GM23248 (cell line): ENCODE measurements around the gene GREB1. TPM values are rescaled to one million over a fixed set of nuclear protein-coding genes. Genes with fewer than 3 reads are reported as not detected.

ENCODE experiments used
- DNase-seq: peaks from one replicate; pipeline ENCODE4 v3.0.0-alpha.2; 2015
- H2AFZ ChIP-seq: fragments of 200-600 bp; sonication (generic); 2 replicates; pipeline ENCODE4 v1.6.1; 2016; ENCODE audit warnings: antibody characterized with exemption
- H3F3A ChIP-seq: fragments of 200-600 bp; sonication (generic); 2 replicates; pipeline ENCODE4 v1.6.1; 2016; ENCODE audit warnings: mild to moderate bottlenecking, antibody characterized with exemption, mixed run types; ENCODE audit not compliant: insufficient read depth
- H3K27ac ChIP-seq: fragments of 200-600 bp; sonication (generic); 2 replicates; pipeline ENCODE4 v1.5.1; 2016; ENCODE audit warnings: mild to moderate bottlenecking
- H3K27me3 ChIP-seq: fragments of 200-600 bp; sonication (generic); replicated peaks from 2 replicates; pipeline ENCODE4 v1.6.1; 2016; ENCODE audit warnings: mild to moderate bottlenecking; ENCODE audit not compliant: insufficient read depth
- H3K36me3 ChIP-seq: fragments of 200-600 bp; sonication (generic); 2 replicates; pipeline ENCODE4 v1.6.1; 2016; ENCODE audit warnings: low read depth, mild to moderate bottlenecking
- H3K4me1 ChIP-seq: fragments of 200-600 bp; sonication (generic); 2 replicates; pipeline ENCODE4 v1.6.1; 2016; ENCODE audit warnings: mild to moderate bottlenecking; ENCODE audit not compliant: insufficient read depth
- H3K4me2 ChIP-seq: fragments of 200-600 bp; sonication (generic); one replicate; pipeline ENCODE4 v1.6.1; 2016; ENCODE audit warnings: mild to moderate bottlenecking; ENCODE audit not compliant: unreplicated experiment
- H3K4me3 ChIP-seq: fragments of 200-600 bp; sonication (generic); 2 replicates; pipeline ENCODE4 v1.5.1; 2016; ENCODE audit warnings: mild to moderate bottlenecking
- H3K79me2 ChIP-seq: fragments of 200-600 bp; sonication (generic); 2 replicates; pipeline ENCODE4 v1.6.1; 2016; ENCODE audit warnings: mild to moderate bottlenecking; ENCODE audit not compliant: insufficient read depth
- H3K9ac ChIP-seq: fragments of 200-600 bp; sonication (generic); 2 replicates; pipeline ENCODE4 v1.6.1; 2016; ENCODE audit warnings: mild to moderate bottlenecking
- H3K9me2 ChIP-seq: fragments of 200-600 bp; sonication (generic); 2 replicates; pipeline ENCODE4 v1.6.1; 2016; ENCODE audit warnings: mixed run types, mild to moderate bottlenecking, moderate library complexity; ENCODE audit not compliant: insufficient read depth
- H3K9me3 ChIP-seq: fragments of 200-600 bp; sonication (generic); one replicate; pipeline ENCODE4 v1.6.1; 2017; ENCODE audit warnings: low read depth
- H4K20me1 ChIP-seq: fragments of 200-600 bp; sonication (generic); 2 replicates; pipeline ENCODE4 v1.6.0; 2016; ENCODE audit not compliant: insufficient read depth
- EZH2 ChIP-seq: fragments of 200-600 bp; sonication (generic); IDR thresholded peaks from 2 replicates; pipeline ENCODE4 v1.6.1; 2018; ENCODE audit warnings: antibody characterized with exemption, mild to moderate bottlenecking; ENCODE audit not compliant: insufficient read depth, poor library complexity, severe bottlenecking
- EZH2phosphoT487 ChIP-seq: fragments of 200-600 bp; sonication (generic); IDR thresholded peaks from 2 replicates; pipeline ENCODE4 v1.6.1; 2018; ENCODE audit warnings: antibody characterized with exemption, moderate library complexity, mild to moderate bottlenecking, low read depth; ENCODE audit not compliant: insufficient read depth
- WGBS, 2 experiments: methylation state at CpG; one replicate each; pipeline ENCODE4 v1.1.6; 2015 to 2017; ENCODE audit warnings: low lambda C conversion rate in 2 of 2, low coverage in 1 of 2; ENCODE audit errors: missing lambda C conversion rate in 2 of 2; 5-methylcytosine and 5-hydroxymethylcytosine counted together
- in situ Hi-C: fragments of 300-500 bp; cut with MboI; formaldehyde crosslinking; loops from 2 replicates; pipeline ENCODE4 v1.15.0; 2020
- polyA plus RNA-seq: library from polyadenylated mRNA; unstranded; fragments of >200 nt; fragmentation: Nextera tagmentation; extraction: Ambion mirVana; gene quantifications from 2 replicates; pipeline ENCODE4 v1.2.1, GENCODE V29; 2016
- total RNA-seq: library from RNA; depleted of rRNA; stranded (reverse); fragments of >200 nt; shearing (Covaris generic); gene quantifications from 2 replicates; pipeline ENCODE4 v1.2.3, GENCODE V29; 2014

The GREB1 gene
- total and polyA plus RNA-seq, 2 experiments from 2014 or later, result not detected

DNA sequence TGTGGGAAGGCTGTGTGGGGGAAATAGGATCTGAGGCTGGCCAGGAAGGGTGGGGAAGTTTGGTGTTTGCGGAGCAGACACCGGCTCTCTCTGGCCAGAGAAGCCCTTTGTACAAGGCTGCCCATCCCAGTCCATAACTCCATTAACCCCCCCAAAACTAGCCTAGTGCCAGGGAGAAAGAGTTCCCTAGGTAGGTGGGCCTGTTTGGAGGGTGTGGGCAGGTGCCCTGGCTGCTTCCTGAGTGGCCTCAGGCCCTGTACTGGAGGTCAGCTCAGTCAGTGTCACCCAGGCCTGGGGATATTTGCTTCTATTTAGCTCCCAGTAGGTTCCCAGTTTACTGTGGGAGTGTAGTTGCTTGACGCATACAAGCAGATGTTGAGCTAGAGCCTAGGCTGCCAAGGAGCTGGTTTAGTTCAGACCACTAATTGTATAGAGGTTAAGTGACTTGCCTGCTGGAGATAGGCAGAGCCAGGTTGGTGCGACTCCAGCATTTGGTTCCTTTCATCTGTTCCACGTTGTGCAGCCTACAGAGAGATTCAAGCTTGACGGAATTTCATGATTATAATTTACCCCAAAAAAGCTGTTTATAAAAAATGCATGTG is 2.9 kb upstream of the GREB1 start:
- DNase-seq, result no peak
- Histone ChIP-seq H2AFZ (no peak overlapping the region), H3F3A (no peaks in the 10 kb centered on the region), H3K27me3 (peaks cover 40% of the 10 kb centered on the region), H3K27ac (no peak overlapping the region), H3K9me3 (no peaks in the 10 kb centered on the region), H4K20me1 (no peaks in the 10 kb centered on the region), H3K4me3 (no peak overlapping the region), H3K4me1 (no peaks in the 10 kb centered on the region), H3K9me2 (no peaks in the 10 kb centered on the region), H3K36me3 (no peaks in the 10 kb centered on the region), H3K9ac (no peak overlapping the region), H3K79me2 (no peaks in the 10 kb centered on the region), H3K4me2 (no peak overlapping the region)
- 77 to 82% methylated on average over 6 of the region's 6 CpGs for WGBS, 2 experiments
- in situ Hi-C loops, result no loop called here
- TF ChIP-seq EZH2, result no peak
- no peak for TF ChIP-seq EZH2phosphoT487

DNA sequence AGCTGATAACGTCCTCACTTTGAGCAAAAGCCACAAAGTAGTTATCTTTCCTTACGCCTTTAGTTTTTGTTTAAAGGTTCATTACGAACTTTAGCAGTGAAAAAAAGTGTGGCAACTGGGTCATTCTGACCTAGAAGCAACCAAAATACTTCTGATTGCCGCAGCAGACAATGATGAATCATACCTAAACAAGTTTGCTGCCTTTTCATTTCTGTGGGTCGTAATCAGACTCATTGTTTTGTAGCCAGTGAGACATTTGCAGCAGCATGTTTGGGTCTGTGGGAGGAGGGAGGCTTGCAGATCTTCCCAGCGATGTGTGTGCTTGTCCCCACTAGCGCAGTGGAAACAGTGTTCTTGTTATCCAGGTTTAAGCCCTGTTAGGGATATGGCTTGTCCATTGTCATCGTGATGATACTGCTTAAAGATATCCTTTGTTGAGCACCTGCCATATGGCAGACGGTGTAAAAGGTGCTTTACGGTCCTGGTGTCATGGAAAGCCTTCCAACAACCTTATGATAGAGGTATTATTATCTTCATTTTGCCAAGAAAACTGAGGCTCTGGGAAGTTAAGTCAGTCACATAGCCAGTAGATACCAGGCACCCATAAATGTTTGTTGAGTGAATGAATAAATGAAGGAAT is 1.3 kb upstream of the GREB1 start:
- no peak overlapping the region for H2AFZ ChIP-seq
- in situ Hi-C loops, result no loop called here
- H3K9ac ChIP-seq, result no peak overlapping the region
- no peaks in the 10 kb centered on the region for H3F3A ChIP-seq
- no peaks in the 10 kb centered on the region for H3K9me3 ChIP-seq
- H3K36me3 ChIP-seq, result no peaks in the 10 kb centered on the region
- TF ChIP-seq EZH2 (no peak), EZH2phosphoT487 (no peak)
- no peak overlapping the region for H3K4me2 ChIP-seq
- no peaks in the 10 kb centered on the region for H3K4me1 ChIP-seq
- 62 to 63% methylated on average over 10 of the region's 10 CpGs for WGBS, 2 experiments
- no peak overlapping the region for H3K4me3 ChIP-seq
- H4K20me1 ChIP-seq, result no peaks in the 10 kb centered on the region
- H3K79me2 ChIP-seq, result no peaks in the 10 kb centered on the region
- H3K27ac ChIP-seq, result no peak overlapping the region
- peak; percentile 13 for DNase-seq
- no peaks in the 10 kb centered on the region for H3K9me2 ChIP-seq
- H3K27me3 ChIP-seq, result peaks cover 42% of the 10 kb centered on the region

DNA sequence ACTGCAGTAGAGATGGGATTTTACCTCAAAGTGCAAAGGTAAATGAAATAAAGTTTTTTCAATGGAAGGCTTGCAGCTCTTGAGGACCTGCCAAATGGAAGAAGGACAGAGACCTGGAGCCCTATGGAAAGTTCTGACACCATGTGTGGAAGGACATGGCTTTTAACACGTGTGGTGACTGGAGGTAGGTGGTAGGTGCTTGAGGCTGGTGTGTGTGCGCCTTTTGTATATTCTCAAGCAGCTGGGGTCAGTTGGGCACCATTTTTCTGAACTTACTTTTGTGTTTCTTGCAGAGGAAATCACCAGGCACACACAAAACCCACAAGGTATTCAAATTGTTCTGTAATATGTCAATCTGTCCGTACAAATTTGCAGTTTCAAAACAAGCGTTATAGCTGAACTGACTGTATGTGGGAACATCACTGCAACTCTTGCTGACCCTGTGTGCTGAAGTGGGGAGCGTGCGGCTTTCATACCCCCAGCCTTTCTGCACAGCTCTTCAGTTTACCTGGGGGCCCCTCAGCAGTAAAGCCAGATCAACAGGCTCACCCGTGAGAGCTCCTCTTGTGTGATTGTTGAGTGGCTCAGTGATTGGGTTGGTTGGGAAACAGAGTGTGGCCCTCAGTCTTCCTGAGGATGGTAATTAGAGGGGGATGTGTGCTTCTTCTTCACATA is 363 bp downstream of the GREB1 start:
- Histone ChIP-seq H3K4me3 (no peak overlapping the region), H3K9me3 (no peaks in the 10 kb centered on the region), H3K79me2 (no peaks in the 10 kb centered on the region), H2AFZ (no peak overlapping the region), H3K27me3 (peaks cover 33% of the 10 kb centered on the region), H3K27ac (no peak overlapping the region), H3F3A (no peaks in the 10 kb centered on the region), H3K4me2 (no peak overlapping the region), H4K20me1 (no peaks in the 10 kb centered on the region), H3K36me3 (no peaks in the 10 kb centered on the region), H3K9me2 (no peaks in the 10 kb centered on the region), H3K4me1 (no peaks in the 10 kb centered on the region), H3K9ac (no peak overlapping the region)
- in situ Hi-C loops, result no loop called here
- TF ChIP-seq EZH2phosphoT487 (no peak), EZH2 (no peak)
- 75 to 77% methylated on average over 7 of the region's 7 CpGs for WGBS, 2 experiments
- DNase-seq, result no peak

DNA sequence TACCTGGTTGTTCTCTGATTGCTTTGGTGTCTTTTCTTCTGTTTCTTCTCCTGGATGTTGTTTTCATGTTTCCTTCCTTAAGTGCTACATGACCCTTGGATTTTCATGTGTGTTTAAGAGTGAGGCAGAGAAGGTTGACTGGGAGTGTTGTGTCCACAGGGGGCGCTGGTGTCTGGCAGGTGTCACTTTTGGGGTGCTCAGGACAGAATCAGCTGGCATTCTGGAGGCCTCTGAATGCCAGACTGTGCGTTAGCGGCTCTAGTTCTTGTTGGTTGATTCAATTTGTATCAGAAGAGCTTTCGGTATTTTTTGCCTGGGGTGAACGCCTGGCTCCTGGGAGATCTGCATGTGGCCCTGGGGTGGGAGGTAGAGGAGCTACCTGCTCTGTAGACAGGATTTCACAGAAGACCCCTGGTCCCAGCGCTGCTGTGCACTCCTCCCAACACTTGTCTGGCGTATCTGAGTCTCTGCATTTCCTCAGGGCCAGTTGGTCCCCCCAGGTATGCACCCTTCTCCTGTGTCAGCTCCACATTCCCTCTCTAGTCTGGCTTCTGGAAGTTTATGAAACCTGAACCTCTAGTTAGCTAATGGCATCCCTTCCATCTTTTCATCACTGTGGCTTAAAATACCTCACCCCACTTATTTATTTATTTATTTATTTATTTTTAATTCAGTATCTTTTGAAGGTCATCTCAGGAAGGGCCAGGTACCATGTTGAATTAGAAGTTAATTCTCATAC is 1.1 kb downstream of the GREB1 start:
- H3K4me3 ChIP-seq, result no peak overlapping the region
- no peak overlapping the region for H3K9ac ChIP-seq
- no peak overlapping the region for H3K4me2 ChIP-seq
- no peaks in the 10 kb centered on the region for H3K9me3 ChIP-seq
- 60 to 61% methylated on average over 7 of the region's 7 CpGs for WGBS, 2 experiments
- no peaks in the 10 kb centered on the region for H3K36me3 ChIP-seq
- in situ Hi-C loops, result no loop called here
- H4K20me1 ChIP-seq, result no peaks in the 10 kb centered on the region
- H3F3A ChIP-seq, result no peaks in the 10 kb centered on the region
- no peak overlapping the region for H3K27ac ChIP-seq
- TF ChIP-seq EZH2 (no peak), EZH2phosphoT487 (no peak)
- H3K79me2 ChIP-seq, result no peaks in the 10 kb centered on the region
- H3K9me2 ChIP-seq, result no peaks in the 10 kb centered on the region
- no peak overlapping the region for H2AFZ ChIP-seq
- H3K27me3 ChIP-seq, result peaks cover 30% of the 10 kb centered on the region
- DNase-seq, result no peak
- no peaks in the 10 kb centered on the region for H3K4me1 ChIP-seq
